ENCODE results near the gene RPS6KA4.
"Not testable (repeated sequence)": the region's sequence is repeated elsewhere in the genome, so short reads cannot be mapped to it uniquely, and the experiment has no call there.

DNA sequence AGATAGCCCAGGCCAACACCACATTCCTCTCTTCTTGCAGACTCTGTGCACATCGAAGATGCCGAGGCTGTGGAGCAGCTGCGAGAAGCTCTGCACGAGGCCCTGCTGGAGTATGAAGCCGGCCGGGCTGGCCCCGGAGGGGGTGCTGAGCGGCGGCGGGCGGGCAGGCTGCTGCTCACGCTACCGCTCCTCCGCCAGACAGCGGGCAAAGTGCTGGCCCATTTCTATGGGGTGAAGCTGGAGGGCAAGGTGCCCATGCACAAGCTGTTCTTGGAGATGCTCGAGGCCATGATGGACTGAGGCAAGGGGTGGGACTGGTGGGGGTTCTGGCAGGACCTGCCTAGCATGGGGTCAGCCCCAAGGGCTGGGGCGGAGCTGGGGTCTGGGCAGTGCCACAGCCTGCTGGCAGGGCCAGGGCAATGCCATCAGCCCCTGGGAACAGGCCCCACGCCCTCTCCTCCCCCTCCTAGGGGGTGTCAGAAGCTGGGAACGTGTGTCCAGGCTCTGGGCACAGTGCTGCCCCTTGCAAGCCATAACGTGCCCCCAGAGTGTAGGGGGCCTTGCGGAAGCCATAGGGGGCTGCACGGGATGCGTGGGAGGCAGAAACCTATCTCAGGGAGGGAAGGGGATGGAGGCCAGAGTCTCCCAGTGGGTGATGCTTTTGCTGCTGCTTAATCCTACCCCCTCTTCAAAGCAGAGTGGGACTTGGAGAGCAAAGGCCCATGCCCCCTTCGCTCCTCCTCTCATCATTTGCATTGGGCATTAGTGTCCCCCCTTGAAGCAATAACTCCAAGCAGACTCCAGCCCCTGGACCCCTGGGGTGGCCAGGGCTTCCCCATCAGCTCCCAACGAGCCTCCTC is 43.1 kb upstream of the RPS6KA4 start:
- TF ChIP-seq CTCF (IDR thresholded peaks at IDR 0.05; ENCODE audit: low read length); EZH2 (IDR thresholded peaks at IDR 0.05; ENCODE audit: borderline replicate concordance, low read length): not testable (repeated sequence)

All from OCI-LY1 (cell line).